ENCODE results near the gene CDH11.

Gene CDH11

GRCh38 chr16:65041667-65042066 lies 80.2 kb downstream of the CDH11 start:
- H3K36me3 Mint-ChIP-seq = no peaks in the 10 kb centered on the region
- H3K9me3 Mint-ChIP-seq = peaks cover 2% of the 10 kb centered on the region
- no peaks in the 10 kb centered on the region for H3K4me1 Mint-ChIP-seq
- H3K4me3 Mint-ChIP-seq = no peak overlapping the region
- no peaks in the 10 kb centered on the region for H3K27me3 Mint-ChIP-seq
- ATAC-seq = no peak
- no peak overlapping the region for H3K27ac Mint-ChIP-seq

- ATAC-seq = no peak
- Mint-ChIP-seq H3K4me1 (no peaks in the 10 kb centered on the region), H3K9me3 (peaks cover 2% of the 10 kb centered on the region), H3K27ac (no peak overlapping the region), H3K4me3 (no peak overlapping the region), H3K27me3 (no peaks in the 10 kb centered on the region), H3K36me3 (no peaks in the 10 kb centered on the region)
These were observed 83.8 kb downstream of the CDH11 start for GRCh38 chr16:65038100-65038499.

- no peak overlapping the region for H3K4me3 Mint-ChIP-seq
- no peaks in the 10 kb centered on the region for H3K4me1 Mint-ChIP-seq
- no peak overlapping the region for H3K27ac Mint-ChIP-seq
- H3K27me3 Mint-ChIP-seq = no peaks in the 10 kb centered on the region
- H3K36me3 Mint-ChIP-seq = no peaks in the 10 kb centered on the region
- no peak for ATAC-seq
- H3K9me3 Mint-ChIP-seq = peaks cover under 1% of the 10 kb centered on the region
These were observed 84.3 kb downstream of the CDH11 start for GRCh38 chr16:65037556-65037955.

- Mint-ChIP-seq H3K27ac (no peak overlapping the region), H3K9me3 (peaks cover 2% of the 10 kb centered on the region), H3K4me3 (no peak overlapping the region), H3K27me3 (no peaks in the 10 kb centered on the region), H3K4me1 (no peaks in the 10 kb centered on the region), H3K36me3 (no peaks in the 10 kb centered on the region)
- ATAC-seq = no peak
These were observed 86.9 kb downstream of the CDH11 start for GRCh38 chr16:65034915-65035314.

- Mint-ChIP-seq H3K27me3 (no peaks in the 10 kb centered on the region), H3K9me3 (peaks cover 2% of the 10 kb centered on the region), H3K36me3 (no peaks in the 10 kb centered on the region), H3K4me3 (no peak overlapping the region), H3K4me1 (no peaks in the 10 kb centered on the region), H3K27ac (no peak overlapping the region)
- no peak for ATAC-seq
These were observed 89.5 kb downstream of the CDH11 start for GRCh38 chr16:65032387-65032786.

- Mint-ChIP-seq H3K4me3 (no peak overlapping the region), H3K27me3 (no peaks in the 10 kb centered on the region), H3K27ac (no peak overlapping the region), H3K9me3 (no peaks in the 10 kb centered on the region), H3K4me1 (no peaks in the 10 kb centered on the region), H3K36me3 (no peaks in the 10 kb centered on the region)
- ATAC-seq = no peak
These were observed 97.1 kb downstream of the CDH11 start for GRCh38 chr16:65024767-65025178.

- Mint-ChIP-seq H3K36me3 (no peaks in the 10 kb centered on the region), H3K9me3 (no peaks in the 10 kb centered on the region), H3K27ac (no peak overlapping the region), H3K4me3 (no peak overlapping the region), H3K27me3 (no peaks in the 10 kb centered on the region), H3K4me1 (no peaks in the 10 kb centered on the region)
- ATAC-seq = no peak
These were observed 98.1 kb downstream of the CDH11 start for GRCh38 chr16:65023802-65024201.

GRCh38 chr16:65021852-65022595 lies 99.8 kb downstream of the CDH11 start:
- no peaks in the 10 kb centered on the region for H3K9me3 Mint-ChIP-seq
- H3K27me3 Mint-ChIP-seq = no peaks in the 10 kb centered on the region
- no peaks in the 10 kb centered on the region for H3K36me3 Mint-ChIP-seq
- H3K4me3 Mint-ChIP-seq = no peak overlapping the region
- no peak overlapping the region for H3K27ac Mint-ChIP-seq
- H3K4me1 Mint-ChIP-seq = no peaks in the 10 kb centered on the region
- ATAC-seq = no peak

GRCh38 chr16:65016754-65017153 lies 105.1 kb downstream of the CDH11 start:
- no peak overlapping the region for H3K4me3 Mint-ChIP-seq
- H3K36me3 Mint-ChIP-seq = no peaks in the 10 kb centered on the region
- no peaks in the 10 kb centered on the region for H3K9me3 Mint-ChIP-seq
- no peaks in the 10 kb centered on the region for H3K27me3 Mint-ChIP-seq
- no peak overlapping the region for H3K27ac Mint-ChIP-seq
- no peak for ATAC-seq
- H3K4me1 Mint-ChIP-seq = no peaks in the 10 kb centered on the region

- no peak overlapping the region for H3K4me3 Mint-ChIP-seq
- ATAC-seq = no peak
- H3K9me3 Mint-ChIP-seq = no peaks in the 10 kb centered on the region
- no peak overlapping the region for H3K27ac Mint-ChIP-seq
- H3K27me3 Mint-ChIP-seq = no peaks in the 10 kb centered on the region
- no peaks in the 10 kb centered on the region for H3K4me1 Mint-ChIP-seq
- no peaks in the 10 kb centered on the region for H3K36me3 Mint-ChIP-seq
These were observed 106.3 kb downstream of the CDH11 start for GRCh38 chr16:65015599-65015998.

- Mint-ChIP-seq H3K27me3 (no peaks in the 10 kb centered on the region), H3K36me3 (no peaks in the 10 kb centered on the region), H3K27ac (no peak overlapping the region), H3K9me3 (no peaks in the 10 kb centered on the region), H3K4me1 (no peaks in the 10 kb centered on the region), H3K4me3 (no peak overlapping the region)
- ATAC-seq = no peak
These were observed 109.5 kb downstream of the CDH11 start for GRCh38 chr16:65012357-65012756.

GRCh38 chr16:65010125-65010524 lies 111.7 kb downstream of the CDH11 start:
- Mint-ChIP-seq H3K4me1 (no peaks in the 10 kb centered on the region), H3K4me3 (no peak overlapping the region), H3K36me3 (no peaks in the 10 kb centered on the region), H3K9me3 (peaks cover 6% of the 10 kb centered on the region), H3K27me3 (no peaks in the 10 kb centered on the region), H3K27ac (no peak overlapping the region)
- ATAC-seq = no peak

- ATAC-seq = no peak
- Mint-ChIP-seq H3K27me3 (no peaks in the 10 kb centered on the region), H3K36me3 (no peaks in the 10 kb centered on the region), H3K4me1 (no peaks in the 10 kb centered on the region), H3K4me3 (no peak overlapping the region), H3K9me3 (peaks cover 13% of the 10 kb centered on the region), H3K27ac (no peak overlapping the region)
These were observed 116.2 kb downstream of the CDH11 start for GRCh38 chr16:65005696-65006095.

- H3K36me3 Mint-ChIP-seq = no peaks in the 10 kb centered on the region
- peaks cover 13% of the 10 kb centered on the region for H3K9me3 Mint-ChIP-seq
- ATAC-seq = no peak
- no peak overlapping the region for H3K27ac Mint-ChIP-seq
- H3K4me3 Mint-ChIP-seq = no peak overlapping the region
- H3K27me3 Mint-ChIP-seq = no peaks in the 10 kb centered on the region
- no peaks in the 10 kb centered on the region for H3K4me1 Mint-ChIP-seq
These were observed 117.3 kb downstream of the CDH11 start for GRCh38 chr16:65004570-65004969.

- ATAC-seq = no peak
- Mint-ChIP-seq H3K4me3 (no peak overlapping the region), H3K36me3 (no peaks in the 10 kb centered on the region), H3K9me3 (peaks cover 13% of the 10 kb centered on the region), H3K4me1 (no peaks in the 10 kb centered on the region), H3K27me3 (no peaks in the 10 kb centered on the region), H3K27ac (no peak overlapping the region)
These were observed 118.2 kb downstream of the CDH11 start for GRCh38 chr16:65003621-65004020.

GRCh38 chr16:65002265-65002664 lies 119.6 kb downstream of the CDH11 start:
- no peaks in the 10 kb centered on the region for H3K36me3 Mint-ChIP-seq
- H3K27me3 Mint-ChIP-seq = no peaks in the 10 kb centered on the region
- no peak overlapping the region for H3K4me3 Mint-ChIP-seq
- no peaks in the 10 kb centered on the region for H3K4me1 Mint-ChIP-seq
- H3K27ac Mint-ChIP-seq = no peak overlapping the region
- H3K9me3 Mint-ChIP-seq = peaks cover 12% of the 10 kb centered on the region
- ATAC-seq = no peak

All from stimulated activated memory B cell treated with anti-CD40 and anti-IgM and Interleukin-4, amounts not matched to agents 10 μg/mL and 1 μg/mL and 100 μg/mL, for 72 hours (primary cell).